ENCODE data around the gene TCP11L2.
A peak's percentile ranks its signal among the peaks of the same experiment; 100 is the strongest.
"Not testable (repeated sequence)": the region's sequence is repeated elsewhere in the genome, so short reads cannot be mapped to it uniquely, and the experiment has no call there.

TCP11L2 gene

DNA sequence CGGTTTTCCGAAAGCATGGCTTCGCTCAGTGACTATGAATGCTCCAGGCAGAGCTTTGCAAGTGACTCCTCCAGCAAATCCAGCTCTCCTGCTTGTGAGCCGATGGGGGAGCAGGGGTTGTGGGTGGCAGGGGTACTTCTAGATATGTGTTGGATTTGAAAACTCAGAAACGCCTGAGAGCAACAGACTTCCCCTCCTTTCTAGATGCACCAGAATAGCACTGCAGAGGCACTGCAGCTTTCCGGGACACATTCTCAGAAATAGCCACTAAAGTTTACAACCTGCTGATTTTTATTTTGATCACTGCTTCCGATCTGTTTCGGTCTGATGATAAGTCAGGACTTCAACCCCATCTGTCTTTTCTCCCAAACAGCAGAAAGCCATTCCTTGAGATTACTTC, 8.6 kb downstream of the TCP11L2 start:
- Histone ChIP-seq H3K9me3 (no peaks in the 10 kb centered on the region), H3K27ac (peak overlapping the region; percentile 99), H3K4me3 (ENCODE audit: low read depth in 1 of 2, low read length in 1 of 2) (peak overlapping the region; percentile 35 to 39), H3K4me1 (ENCODE audit: control insufficient read depth in 1 of 2, insufficient read depth in 1 of 2, low read depth in 1 of 2, low read length in 1 of 2) (peaks cover 78 to 80% of the 10 kb centered on the region in 2 experiments), H3K27me3 (no peaks in the 10 kb centered on the region), H3K36me3 (peaks cover 75% of the 10 kb centered on the region)
- TF ChIP-seq, protein P1, sequence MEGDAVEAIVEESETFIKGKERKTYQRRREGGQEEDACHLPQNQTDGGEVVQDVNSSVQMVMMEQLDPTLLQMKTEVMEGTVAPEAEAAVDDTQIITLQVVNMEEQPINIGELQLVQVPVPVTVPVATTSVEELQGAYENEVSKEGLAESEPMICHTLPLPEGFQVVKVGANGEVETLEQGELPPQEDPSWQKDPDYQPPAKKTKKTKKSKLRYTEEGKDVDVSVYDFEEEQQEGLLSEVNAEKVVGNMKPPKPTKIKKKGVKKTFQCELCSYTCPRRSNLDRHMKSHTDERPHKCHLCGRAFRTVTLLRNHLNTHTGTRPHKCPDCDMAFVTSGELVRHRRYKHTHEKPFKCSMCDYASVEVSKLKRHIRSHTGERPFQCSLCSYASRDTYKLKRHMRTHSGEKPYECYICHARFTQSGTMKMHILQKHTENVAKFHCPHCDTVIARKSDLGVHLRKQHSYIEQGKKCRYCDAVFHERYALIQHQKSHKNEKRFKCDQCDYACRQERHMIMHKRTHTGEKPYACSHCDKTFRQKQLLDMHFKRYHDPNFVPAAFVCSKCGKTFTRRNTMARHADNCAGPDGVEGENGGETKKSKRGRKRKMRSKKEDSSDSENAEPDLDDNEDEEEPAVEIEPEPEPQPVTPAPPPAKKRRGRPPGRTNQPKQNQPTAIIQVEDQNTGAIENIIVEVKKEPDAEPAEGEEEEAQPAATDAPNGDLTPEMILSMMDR (IDR thresholded peaks at IDR 0.05) = no peak

DNA sequence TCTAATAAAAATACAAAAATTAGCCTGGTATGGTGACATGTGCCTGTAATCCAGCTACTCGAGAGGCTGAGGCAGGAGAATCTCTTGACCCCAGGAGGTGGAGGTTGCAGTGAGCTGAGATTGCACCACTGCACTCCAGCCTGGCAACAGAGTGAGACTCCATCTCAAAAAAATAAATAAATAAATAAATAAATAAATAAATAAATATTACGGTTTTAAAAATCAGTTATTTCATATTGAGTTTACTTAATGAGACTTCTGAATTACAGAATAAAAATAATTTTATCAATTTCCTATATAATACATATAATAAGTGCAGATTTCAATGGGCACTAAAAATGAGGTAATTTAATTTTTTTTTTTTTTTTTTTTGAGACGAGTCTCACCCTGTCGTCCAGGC, 10.9 kb downstream of the TCP11L2 start:
- Histone ChIP-seq H3K36me3 (peaks cover 86% of the 10 kb centered on the region), H3K4me1 (ENCODE audit: control insufficient read depth in 1 of 2, insufficient read depth in 1 of 2, low read depth in 1 of 2, low read length in 1 of 2) (peaks cover 55 to 60% of the 10 kb centered on the region in 2 experiments), H3K27ac (peak overlapping the region; percentile 99)
- H3K9me3 ChIP-seq; H3K4me3 ChIP-seq (ENCODE audit: low read depth in 1 of 2, low read length in 1 of 2); H3K27me3 ChIP-seq: not testable (repeated sequence)

DNA sequence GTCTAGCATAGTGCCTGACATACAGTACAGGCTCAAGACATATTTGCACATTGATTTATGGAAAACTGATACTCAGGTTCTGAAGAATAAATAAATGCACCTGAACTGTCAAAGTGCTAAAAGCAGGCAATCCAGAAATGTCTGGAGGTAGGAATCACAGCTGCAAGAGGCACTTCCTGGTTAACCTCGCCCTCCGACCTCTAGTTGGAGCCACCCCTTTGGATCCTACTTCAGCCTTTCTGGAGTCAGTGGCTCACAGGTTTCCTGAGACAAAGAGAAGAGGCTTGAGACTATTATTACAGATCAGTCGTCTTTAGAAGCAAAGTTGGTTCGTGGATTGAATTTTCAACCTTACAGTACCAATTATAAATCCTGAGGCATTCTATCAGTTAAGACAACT, 13.0 kb downstream of the TCP11L2 start:
- H3K27me3 ChIP-seq = no peaks in the 10 kb centered on the region
- H3K36me3 ChIP-seq = peaks cover 98% of the 10 kb centered on the region
- H3K4me1 ChIP-seq (ENCODE audit: control insufficient read depth in 1 of 2, insufficient read depth in 1 of 2, low read depth in 1 of 2, low read length in 1 of 2) = peaks cover 34 to 39% of the 10 kb centered on the region in 2 experiments
- no peaks in the 10 kb centered on the region for H3K9me3 ChIP-seq
- H3K27ac ChIP-seq = peak overlapping the region; percentile 56
- no peak overlapping the region for H3K4me3 ChIP-seq (ENCODE audit: low read depth in 1 of 2, low read length in 1 of 2)
- TF ChIP-seq, protein P1 (IDR thresholded peaks at IDR 0.05) = no peak

DNA sequence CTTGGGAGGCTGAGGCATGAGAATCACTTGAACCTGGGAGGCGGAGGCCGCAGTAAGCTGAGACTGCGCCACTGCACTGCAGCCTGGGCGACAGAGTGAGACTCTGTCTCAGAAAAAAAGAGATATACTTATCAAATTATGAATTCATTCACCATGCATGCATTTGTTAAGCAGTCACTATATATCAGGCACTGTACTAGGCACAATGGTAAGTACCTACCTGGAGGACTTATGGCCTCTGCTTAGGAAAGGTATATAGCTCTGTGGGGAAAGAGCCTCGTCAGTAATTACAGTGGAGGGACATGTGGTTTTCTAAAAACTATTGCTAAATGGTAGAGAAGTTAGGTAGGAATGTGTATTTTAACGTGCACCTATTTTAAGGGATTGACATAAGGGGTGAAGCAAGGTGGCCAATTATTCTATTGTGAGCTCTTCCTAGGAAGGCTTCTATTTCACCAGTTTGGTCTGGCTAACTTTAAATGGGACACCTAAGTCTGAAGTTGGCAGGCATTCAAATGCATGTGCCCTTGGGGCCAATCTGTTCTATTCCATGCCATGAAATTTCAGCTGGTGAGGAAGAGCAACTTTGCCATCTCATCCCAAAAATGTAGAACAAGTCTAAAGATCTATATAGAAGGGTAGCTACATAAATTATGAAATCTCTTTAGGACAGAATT, 15.0 kb downstream of the TCP11L2 start:
- H3K27me3 ChIP-seq = no peaks in the 10 kb centered on the region
- H3K9me3 ChIP-seq = no peaks in the 10 kb centered on the region
- peaks cover 14 to 23% of the 10 kb centered on the region in 2 experiments for H3K4me1 ChIP-seq (ENCODE audit: control insufficient read depth in 1 of 2, insufficient read depth in 1 of 2, low read depth in 1 of 2, low read length in 1 of 2)
- TF ChIP-seq, protein P1 (IDR thresholded peaks at IDR 0.05) = no peak
- no peak overlapping the region for H3K4me3 ChIP-seq (ENCODE audit: low read depth in 1 of 2, low read length in 1 of 2)
- H3K36me3 ChIP-seq = peaks cover 98% of the 10 kb centered on the region
- no peak overlapping the region for H3K27ac ChIP-seq

DNA sequence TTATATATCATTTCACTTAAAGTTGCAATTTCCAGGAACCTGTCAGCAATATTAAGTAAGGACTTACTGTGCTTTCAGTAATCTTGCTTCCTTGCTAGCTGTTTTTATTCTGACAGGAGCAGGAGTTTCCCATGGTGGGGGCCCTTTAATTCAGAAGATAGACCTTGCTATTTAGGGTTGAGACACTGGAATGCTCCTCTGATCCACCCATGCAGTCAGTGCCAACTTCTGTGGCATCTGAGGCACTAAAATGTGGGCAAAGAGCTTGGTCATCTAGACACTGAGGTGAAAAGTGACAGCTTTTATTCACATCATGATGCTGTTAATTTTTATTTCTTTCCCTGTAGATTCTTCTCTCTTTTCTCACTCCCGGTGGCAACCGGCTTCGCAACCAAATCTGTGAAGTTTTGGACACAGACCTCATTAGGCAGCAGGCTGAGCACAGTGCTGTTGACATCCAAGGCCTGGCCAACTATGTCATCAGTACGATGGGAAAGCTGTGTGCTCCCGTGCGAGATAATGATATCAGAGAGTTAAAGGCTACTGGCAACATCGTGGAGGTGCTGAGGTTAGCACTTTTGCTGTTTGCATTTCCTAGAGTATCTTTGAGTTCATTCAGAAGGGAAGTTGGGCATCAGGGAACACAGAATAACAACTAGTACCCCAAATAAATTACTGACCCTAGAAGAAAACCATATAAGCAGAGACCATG, 18.8 kb downstream of the TCP11L2 start:
- Histone ChIP-seq H3K9me3 (no peaks in the 10 kb centered on the region), H3K36me3 (peaks cover 99% of the 10 kb centered on the region), H3K27me3 (no peaks in the 10 kb centered on the region), H3K27ac (peak overlapping the region; percentile 15), H3K4me1 (ENCODE audit: control insufficient read depth in 1 of 2, insufficient read depth in 1 of 2, low read depth in 1 of 2, low read length in 1 of 2) (peaks cover 0 to 6% of the 10 kb centered on the region in 2 experiments), H3K4me3 (ENCODE audit: low read depth in 1 of 2, low read length in 1 of 2) (no peak overlapping the region)
- TF ChIP-seq, protein P1 (IDR thresholded peaks at IDR 0.05) = no peak

DNA sequence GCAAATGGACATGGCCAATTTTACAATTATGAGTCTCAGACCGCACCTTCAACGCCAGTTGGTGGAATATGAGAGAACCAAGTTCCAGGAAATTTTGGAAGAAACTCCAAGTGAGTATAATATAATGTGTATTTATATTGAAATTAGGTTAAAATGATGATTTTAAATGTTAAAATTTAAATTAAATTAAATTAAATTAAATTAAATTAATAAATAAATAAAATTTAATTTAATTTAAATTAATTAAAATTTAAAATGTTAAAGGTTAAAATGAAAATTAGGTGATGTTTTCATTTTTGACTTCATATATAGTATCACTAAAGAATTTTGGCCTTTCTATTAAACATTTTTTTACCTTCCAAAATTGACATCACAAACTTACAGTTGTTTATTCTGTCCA, 21.0 kb downstream of the TCP11L2 start:
- Histone ChIP-seq H3K27me3 (no peaks in the 10 kb centered on the region), H3K4me1 (ENCODE audit: control insufficient read depth in 1 of 2, insufficient read depth in 1 of 2, low read depth in 1 of 2, low read length in 1 of 2) (peaks cover 0 to 5% of the 10 kb centered on the region in 2 experiments), H3K36me3 (peaks cover 98% of the 10 kb centered on the region), H3K4me3 (ENCODE audit: low read depth in 1 of 2, low read length in 1 of 2) (no peak overlapping the region), H3K9me3 (no peaks in the 10 kb centered on the region), H3K27ac (no peak overlapping the region)
- TF ChIP-seq, protein P1 (IDR thresholded peaks at IDR 0.05) = no peak

Data from neutrophil (primary cell).